Measurements from ENCODE around the gene DPH5.

- TF ChIP-seq CTCF (IDR thresholded peaks at IDR 0.05), result no peak
- TF ChIP-seq POLR2A (IDR thresholded peaks at IDR 0.05), result no peak
Measured at GRCh38 chr1:101033017-101033416, 7.4 kb upstream of the DPH5 start.

Measured in lower leg skin (tissue), 3 donors.